ENCODE measurements around the gene MOB3C.

The MOB3C gene

DNA sequence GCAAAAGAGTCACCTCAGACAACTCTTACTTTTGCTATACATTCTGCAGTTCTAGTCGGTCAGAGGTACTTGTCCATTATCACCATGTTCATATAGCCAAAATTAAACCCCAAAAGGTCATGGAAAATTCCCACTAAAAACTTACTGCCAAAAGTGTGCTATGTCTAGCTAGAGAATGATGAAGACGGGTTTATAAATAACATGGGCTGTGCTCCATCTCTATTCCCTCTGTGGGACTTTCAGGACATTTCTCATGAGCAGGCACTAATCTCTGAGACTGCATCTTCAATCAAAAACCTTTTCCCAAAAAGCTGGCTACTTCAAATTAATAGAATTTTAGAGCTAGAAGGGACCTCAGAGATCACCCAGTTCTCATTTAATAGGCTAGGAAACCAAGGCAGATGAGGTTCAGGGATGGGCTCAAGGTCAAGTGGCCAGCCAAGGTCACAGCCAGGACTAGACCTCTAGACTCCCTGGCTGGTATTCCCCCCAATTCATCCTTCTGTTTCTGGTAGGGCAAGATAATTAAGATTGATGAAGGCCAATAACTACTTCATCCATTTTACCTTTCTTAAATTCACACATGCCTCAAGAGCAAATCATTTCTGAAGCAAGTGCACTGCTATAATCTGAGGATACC lies 21.0 kb upstream of the MOB3C start:
- no peak for DNase-seq

DNA sequence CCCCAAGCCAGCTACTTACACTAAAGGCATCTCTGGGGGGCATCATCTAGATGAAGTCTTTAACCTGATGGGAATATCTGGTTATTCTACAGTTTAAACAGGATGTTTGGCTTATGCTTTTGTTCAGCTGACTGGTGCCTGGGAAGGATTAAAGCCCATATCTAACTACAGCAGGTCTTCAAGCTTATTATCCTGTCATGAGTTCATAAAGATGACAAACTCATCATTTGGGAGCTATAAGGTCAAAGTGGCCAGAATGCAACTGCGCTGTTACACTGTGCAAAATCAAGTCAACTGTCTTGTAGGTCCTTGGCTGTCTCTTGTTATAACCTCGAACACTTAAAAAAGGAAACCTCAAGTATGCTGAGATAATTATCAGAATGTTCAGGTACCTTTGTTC lies 18.6 kb upstream of the MOB3C start:
- DNase-seq = no peak

DNA sequence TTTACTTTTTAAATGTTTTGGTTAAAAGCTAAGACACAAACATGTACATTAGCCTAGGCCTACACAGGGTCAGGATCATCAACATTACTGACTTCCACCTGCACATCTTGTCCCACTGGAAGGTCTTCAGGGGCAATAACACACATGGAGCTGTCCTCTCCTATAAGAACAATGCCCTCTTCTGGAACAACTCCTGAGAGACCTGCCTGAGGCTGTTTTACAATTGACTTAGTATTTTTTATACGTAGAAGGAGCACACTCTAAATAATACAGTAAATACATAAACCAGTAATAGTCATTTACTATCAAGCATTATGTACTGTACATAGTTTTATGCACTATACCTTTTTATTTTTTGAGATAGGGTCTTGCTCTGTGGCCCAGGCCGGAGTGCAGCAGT lies 14.1 kb upstream of the MOB3C start:
- no peak for DNase-seq

- no peak for DNase-seq
These were observed 7.4 kb upstream of the MOB3C start for GRCh38 chr1:46623743-46624644.

DNA sequence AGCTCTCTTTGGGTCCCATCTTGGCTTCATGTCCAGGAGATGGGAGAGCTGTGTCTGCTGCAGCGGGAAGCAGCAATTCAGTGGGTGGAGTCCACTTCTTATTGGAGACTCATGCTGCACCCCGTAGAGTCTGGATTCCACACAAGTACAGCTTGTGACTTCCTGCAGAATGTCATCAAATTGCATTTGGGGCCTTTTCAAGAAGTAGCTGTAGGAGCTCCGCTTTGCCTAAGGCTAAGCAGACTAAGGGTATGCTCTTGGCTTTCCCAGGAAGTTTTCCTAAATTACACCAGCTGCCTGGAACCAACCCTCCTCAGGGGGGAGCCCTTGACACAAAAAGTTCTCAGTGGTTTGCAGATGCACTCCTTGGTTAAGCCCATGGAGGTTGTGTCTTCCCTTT lies 5.7 kb upstream of the MOB3C start:
- no peak for DNase-seq

DNA sequence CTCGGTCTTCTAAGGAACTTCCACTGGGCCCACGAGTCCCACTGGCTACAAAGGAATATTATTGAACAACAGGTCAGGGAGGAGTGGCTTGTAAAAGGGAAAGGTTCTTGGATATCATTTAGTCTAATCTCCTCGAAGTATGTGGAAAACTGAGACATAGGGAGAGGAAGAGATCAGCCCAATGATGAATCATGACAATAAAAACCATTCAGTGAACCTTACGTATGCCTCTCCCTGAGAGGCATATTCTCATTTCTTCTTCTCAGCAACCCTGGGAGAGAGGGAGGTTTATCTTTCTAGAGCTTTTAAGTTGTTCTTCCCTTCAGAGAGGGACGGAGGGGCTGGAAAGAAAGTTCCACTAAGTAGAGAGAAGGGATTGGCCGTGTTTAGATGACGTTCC lies 5.3 kb upstream of the MOB3C start:
- no peak for DNase-seq

GRCh38 chr1:46619656-46620258 lies 3.1 kb upstream of the MOB3C start:
- no peak for DNase-seq

GRCh38 chr1:46618754-46619415 lies 2.3 kb upstream of the MOB3C start:
- DNase-seq = no peak

GRCh38 chr1:46617833-46618232 lies 1.2 kb upstream of the MOB3C start:
- DNase-seq = no peak

GRCh38 chr1:46617108-46617800 lies 643 bp upstream of the MOB3C start:
- DNase-seq = no peak

GRCh38 chr1:46615735-46616134 lies 876 bp downstream of the MOB3C start:
- no peak for DNase-seq

GRCh38 chr1:46615088-46615487 lies 1.5 kb downstream of the MOB3C start:
- DNase-seq = no peak

GRCh38 chr1:46614604-46614984 lies 2.0 kb downstream of the MOB3C start:
- DNase-seq = no peak

DNA sequence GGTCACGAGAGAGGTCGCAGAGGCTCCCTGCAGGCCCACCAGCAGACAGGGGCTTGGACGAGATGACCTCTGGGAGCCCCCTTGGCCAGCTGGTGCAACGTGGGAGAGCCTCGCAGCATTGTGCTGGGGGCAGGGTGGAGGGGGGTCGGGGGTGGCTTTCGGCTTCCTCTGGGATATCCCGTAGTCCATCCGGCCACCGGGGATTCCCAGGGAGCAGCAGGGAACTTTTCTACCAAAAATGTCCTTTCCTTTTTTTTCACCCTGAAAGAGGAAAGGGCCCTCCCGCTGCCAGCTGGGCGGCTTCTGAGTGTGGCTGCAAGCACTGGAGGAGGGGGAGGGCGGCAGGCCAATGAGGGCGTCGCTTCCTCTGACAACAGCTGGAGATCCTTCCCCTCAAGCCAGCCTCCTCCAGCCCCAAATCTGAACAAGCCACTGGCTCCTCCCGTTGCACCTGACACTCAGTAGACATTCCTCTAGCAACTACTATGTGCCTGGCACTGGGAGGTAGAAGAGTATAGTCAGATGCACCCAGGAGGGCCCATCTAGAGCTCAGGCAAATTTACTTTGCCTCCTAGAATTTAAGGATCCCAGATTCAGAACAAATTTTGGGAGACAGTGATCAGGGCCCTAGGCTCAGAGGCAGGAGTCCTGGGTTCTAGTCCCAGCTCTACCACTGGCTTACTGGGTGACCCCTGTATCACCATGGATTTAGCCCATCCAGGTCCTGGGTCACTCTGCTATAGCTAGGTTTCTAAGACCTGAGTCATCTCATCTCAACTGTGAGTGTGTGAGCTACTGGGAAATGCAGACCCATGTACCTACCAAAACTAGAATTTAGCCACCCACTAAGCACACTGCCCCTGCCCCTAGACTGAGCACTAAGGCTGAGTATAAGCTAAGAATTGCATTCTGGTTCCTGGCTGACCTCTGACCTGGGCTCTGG lies 2.7 kb downstream of the MOB3C start:
- DNase-seq = peak; percentile 94

GRCh38 chr1:46612937-46613660 lies 3.5 kb downstream of the MOB3C start:
- DNase-seq = no peak

DNA sequence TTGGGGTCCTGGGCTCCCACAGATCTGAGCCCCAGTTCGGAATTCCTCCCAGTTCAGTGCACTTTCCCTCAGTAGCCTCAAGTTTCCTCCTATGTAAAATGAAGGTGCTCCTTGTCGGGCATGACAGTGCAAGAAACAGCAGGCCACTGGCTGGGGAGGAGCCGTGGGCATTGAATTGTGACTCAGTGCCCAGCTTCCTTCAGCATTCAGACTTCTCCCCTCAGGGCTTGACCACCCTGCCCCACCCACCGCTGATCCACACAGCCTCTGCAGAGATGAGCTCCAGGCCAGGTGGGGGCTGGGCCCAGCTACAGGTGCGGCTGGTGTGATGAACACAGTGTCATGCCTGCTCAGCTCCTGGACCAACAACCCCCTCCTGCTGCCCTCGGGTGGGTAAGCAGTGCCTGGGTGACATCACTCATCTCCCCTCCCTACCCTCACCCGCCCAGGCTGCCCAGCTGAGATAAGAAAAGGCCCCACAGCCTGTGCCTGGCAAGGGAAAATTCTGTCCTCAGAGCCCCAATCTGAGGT lies 4.9 kb downstream of the MOB3C start:
- DNase-seq = no peak

- no peak for DNase-seq
These were observed 9.1 kb downstream of the MOB3C start for GRCh38 chr1:46607345-46608130.

- DNase-seq = no peak
These were observed 10.2 kb downstream of the MOB3C start for GRCh38 chr1:46606255-46606965.

GRCh38 chr1:46605232-46605631 lies 11.4 kb downstream of the MOB3C start:
- no peak for DNase-seq
